ENCODE results near the gene TFAP2A.

GRCh38 chr6:10381133-10381829 lies 33.6 kb downstream of the TFAP2A start:
- TF ChIP-seq, protein P1, sequence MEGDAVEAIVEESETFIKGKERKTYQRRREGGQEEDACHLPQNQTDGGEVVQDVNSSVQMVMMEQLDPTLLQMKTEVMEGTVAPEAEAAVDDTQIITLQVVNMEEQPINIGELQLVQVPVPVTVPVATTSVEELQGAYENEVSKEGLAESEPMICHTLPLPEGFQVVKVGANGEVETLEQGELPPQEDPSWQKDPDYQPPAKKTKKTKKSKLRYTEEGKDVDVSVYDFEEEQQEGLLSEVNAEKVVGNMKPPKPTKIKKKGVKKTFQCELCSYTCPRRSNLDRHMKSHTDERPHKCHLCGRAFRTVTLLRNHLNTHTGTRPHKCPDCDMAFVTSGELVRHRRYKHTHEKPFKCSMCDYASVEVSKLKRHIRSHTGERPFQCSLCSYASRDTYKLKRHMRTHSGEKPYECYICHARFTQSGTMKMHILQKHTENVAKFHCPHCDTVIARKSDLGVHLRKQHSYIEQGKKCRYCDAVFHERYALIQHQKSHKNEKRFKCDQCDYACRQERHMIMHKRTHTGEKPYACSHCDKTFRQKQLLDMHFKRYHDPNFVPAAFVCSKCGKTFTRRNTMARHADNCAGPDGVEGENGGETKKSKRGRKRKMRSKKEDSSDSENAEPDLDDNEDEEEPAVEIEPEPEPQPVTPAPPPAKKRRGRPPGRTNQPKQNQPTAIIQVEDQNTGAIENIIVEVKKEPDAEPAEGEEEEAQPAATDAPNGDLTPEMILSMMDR (IDR thresholded peaks at IDR 0.05), result peak; percentile 55
- TF ChIP-seq EZH2phosphoT487 (IDR thresholded peaks at IDR 0.05), result no peak

All from neural progenitor cell (in vitro differentiated cells).